ENCODE data around the gene AOAH. TPM values are rescaled to one million over a fixed set of nuclear protein-coding genes. Genes with fewer than 3 reads are reported as not detected.

Gene AOAH
- total RNA-seq, 1 donor from 2014 or later, result not detected

- DNase-seq (ENCODE audit: low read depth in 2 of 2), result no peak
These were observed 90.9 kb downstream of the AOAH start for GRCh38 chr7:36633377-36633776.

DNA sequence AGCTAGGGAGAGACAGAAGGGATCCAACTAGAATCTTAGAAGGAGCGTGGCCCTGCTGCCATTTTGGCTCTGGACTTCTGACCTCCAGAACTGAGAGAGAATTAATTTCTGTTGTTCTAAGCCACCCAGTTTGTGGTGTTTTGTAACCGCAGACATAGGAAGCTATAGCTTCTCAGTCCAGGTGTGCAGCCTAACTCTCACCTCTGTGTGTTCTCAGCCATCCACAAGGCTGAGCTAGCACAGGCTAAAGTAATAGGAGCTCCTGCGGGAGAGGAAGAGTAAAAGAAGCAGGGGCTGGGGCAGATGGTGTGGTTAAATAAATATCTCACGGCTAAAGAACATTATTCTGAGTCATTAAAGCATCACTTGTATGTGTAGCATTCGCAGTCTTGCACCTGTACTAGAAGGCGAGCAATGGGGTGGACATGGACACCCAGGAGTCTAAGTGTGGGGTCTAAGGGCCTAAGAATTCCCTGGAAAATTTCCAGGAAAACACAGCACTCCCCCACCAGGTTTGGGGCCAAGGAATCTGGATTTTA is 94.1 kb downstream of the AOAH start:
- DNase-seq (ENCODE audit: low read depth in 2 of 2), result no peak

DNA sequence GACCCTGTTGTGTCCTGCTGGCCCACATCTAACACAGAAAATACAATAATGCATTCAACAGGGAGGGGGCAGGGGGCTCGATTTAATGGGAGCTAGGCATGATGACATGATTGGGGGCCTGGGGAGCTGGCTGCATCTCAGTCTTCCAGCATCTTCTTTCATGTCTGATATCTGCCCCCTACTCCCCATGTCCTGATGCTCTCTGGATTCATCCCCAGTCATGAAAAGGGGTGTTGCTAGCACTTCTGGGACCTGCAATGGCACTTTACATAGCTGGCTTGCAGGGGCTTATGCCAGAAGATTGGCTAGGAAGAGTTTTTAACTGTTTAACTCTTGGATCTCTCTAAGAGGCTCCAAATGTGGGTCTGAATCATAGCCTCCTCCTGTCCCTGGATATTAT is 94.9 kb downstream of the AOAH start:
- no peak for DNase-seq (ENCODE audit: low read depth in 2 of 2)

DNA sequence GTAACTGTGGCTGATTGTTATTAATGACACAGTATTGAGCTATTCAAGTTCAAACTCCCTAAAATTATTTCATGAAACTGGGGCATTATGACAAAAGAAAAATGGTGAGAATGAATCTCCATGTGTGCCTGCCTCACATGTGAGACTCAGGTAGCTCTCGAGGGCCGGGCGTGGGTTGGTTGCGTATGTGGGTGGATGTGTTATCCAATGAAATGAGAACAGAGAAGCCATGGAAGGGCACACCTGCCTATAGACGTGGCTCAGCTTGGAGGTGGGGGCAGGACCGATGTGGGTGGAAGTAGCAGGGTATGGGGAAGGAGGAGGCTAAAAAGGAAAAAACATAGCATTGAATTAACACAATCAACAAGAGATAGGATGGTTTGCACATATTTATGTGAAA is 96.5 kb downstream of the AOAH start:
- DNase-seq (ENCODE audit: low read depth in 2 of 2), result no peak

GRCh38 chr7:36626111-36626510 is 98.2 kb downstream of the AOAH start:
- no peak for DNase-seq (ENCODE audit: low read depth in 2 of 2)

GRCh38 chr7:36625247-36625646 is 99.0 kb downstream of the AOAH start:
- no peak for DNase-seq (ENCODE audit: low read depth in 2 of 2)

- no peak for DNase-seq (ENCODE audit: low read depth in 2 of 2)
These were observed 101.0 kb downstream of the AOAH start for GRCh38 chr7:36623247-36623646.

- DNase-seq (ENCODE audit: low read depth in 2 of 2), result peak in 1 of 2 donors; percentile 13
These were observed 102.9 kb downstream of the AOAH start for GRCh38 chr7:36621396-36621795.

DNA sequence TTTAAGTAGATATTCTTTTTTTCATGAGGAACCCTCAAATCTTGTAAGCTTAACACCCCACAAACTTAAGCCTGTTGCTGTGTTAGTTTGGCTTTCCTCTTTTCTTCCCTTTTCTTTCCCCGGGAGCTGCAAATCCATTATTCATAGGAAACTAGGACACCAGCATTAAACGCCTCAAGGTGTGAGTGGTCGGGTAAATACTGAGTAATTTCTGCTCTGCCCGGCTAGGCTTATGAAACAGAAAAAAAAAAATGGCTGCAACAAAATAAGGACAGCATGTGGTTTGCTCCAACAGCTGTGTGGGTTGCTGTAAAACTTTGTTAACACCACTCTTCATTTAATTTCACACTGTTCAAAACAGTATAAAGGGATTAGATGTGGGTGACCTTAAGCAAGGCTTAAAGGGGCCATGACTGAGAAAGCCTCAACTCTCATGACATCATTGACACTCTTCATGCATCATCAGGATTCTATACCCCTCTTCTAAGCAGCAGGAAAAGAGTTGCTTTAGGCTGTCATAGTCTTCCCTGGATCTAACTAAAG is 104.1 kb downstream of the AOAH start:
- DNase-seq (ENCODE audit: low read depth in 2 of 2), result no peak

- no peak for DNase-seq (ENCODE audit: low read depth in 2 of 2)
These were observed 106.9 kb downstream of the AOAH start for GRCh38 chr7:36617408-36617807.

GRCh38 chr7:36615852-36616540 is 108.3 kb downstream of the AOAH start:
- no peak for DNase-seq (ENCODE audit: low read depth in 2 of 2)

- no peak for DNase-seq (ENCODE audit: low read depth in 2 of 2)
These were observed 109.3 kb downstream of the AOAH start for GRCh38 chr7:36614959-36615358.

- no peak for DNase-seq (ENCODE audit: low read depth in 2 of 2)
These were observed 111.2 kb downstream of the AOAH start for GRCh38 chr7:36613031-36613614.

DNA sequence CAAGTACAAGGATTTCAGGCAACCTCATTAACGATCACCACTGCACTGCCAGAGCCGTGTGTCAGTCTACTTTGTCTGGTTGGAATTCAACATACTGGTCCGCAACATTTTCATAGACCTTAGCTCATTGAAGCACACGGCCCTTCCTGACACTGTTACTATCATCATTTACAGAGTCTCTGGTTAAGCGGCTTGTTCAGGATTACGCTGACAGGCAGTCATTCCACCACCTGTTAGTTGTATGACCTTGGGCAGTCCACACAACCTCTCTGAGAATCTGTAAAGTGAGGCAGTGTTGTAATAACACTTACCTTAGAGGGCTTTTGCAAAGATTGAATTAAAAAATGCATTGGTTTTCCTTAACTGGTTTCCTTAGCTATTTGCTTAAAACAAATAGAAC is 112.6 kb downstream of the AOAH start:
- DNase-seq (ENCODE audit: low read depth in 2 of 2), result no peak

DNA sequence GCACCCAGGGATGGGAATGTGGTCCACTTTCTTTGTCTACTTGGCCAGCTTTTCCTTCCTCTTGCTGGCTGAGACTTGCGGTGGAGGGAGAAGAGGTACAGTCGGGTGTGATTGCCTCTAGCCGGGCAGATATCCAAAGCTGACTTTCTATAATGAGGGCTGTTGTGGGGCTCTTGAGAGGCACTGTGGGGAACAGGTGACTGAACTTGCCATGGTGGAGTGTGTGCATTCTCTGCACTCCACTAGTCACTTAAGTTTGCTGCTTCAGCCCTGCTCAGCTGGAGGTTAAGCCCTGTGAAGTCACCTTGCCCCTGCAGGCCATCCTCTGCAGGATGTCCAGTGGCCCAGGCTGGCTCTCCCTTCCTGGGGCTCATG is 116.6 kb downstream of the AOAH start:
- no peak for DNase-seq (ENCODE audit: low read depth in 2 of 2)

DNA sequence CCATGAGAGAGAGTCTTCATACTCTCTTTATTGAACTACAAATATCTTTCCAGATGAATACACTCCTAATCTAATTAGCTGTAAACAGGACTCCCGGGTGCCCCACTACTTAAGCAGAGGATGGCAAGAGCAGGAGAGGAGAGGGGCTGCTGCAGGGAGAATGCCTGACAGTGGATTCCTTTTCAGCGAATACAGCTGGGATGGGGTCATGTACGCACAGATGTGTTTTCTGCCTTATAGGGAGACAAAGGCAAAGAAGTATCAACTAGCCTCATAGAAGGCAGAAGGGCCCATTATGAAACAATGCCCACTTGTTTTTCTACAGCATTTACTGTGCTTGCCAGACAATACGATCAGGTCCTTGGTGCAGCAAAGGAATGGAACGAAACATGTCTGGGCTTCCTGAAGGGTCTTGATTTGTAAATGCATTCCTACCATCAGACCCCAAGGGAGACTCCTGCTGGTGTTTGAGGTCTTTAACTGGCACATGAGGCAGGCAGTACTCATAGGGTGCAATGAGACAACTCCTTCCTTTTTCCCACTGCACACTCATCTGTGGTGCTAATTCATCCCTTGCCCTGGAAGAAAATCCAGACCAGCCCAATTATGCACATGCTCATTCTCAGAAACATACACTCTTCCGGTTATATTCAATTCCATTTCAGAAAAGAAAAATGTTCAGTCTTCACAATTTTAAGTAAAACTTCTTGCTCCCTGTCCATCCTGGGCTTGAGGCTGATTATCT is 117.1 kb downstream of the AOAH start:
- no peak for DNase-seq (ENCODE audit: low read depth in 2 of 2)

DNA sequence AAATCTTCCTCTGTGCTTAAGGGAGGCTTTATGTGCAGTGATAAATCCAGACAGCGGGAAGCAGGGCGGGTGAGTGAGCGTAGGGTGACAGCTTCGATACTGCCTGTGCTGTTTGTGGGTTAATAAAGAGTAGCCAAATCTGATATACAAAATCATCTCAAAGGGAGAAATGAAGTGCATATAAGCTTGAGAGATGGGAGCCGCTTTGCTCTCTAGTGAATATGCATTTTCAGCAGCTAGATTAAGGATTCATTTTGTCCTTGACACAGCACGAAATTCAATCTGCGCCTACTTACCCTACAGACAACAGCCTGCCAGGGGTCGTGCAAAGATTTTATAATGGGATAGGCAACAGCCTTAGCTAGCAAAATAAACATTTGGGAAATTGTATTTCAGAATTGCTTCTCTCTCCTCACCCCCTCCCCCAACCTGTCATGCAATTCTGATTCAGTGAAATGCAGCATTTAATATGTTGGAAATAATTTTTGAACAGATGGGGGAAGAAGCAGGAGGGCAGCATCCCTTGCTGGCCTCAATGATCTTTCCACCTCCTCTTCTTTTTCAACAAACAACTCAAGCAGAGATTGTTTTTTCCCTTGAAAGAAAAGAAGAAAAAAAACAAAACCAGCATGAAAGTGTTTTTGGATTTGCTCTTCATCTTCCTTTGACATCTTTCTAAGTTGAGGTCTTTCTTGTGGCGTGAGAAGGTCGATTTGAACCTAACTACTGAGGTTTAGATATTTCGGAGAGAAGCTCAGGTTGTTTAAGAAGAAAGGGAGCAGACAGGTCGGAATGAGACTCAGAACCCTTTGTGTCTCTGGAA is 117.9 kb downstream of the AOAH start:
- DNase-seq (ENCODE audit: low read depth in 2 of 2), result no peak

DNA sequence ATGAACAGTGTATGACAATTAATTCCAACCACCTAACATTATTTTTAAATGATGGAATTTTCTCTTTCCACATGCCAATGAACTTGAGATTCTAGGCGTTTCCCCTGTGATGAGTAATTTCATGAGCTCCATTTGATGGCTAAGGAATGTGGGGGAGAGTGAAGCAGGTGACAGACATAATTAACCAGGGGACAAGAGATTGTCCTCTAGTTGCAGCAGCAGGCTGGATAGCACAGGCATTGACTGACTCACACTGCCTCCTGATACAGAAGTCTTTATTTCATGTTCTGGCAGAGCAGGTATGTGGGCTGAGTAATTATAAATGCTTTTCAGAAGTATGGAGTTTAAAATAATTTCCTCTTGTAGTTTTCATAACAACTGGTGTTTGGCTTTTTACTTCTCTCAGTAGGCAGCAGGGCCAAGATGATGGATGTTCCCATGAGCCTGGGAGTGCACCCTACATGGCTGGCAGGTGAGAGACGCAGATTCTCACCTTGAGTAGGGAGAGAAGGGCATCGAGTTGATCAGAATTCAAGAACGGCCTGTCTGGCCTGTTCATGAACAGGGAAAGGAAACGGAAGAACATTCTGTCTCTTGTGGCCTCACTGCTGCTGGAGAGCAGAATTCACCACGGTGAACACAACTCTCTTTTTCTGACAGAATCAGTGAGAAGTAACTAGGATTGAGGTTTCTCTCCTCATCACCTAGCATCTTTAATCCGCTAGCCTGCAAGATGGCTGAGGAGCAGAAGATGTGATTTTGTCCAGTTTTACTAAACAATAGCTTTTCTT is 118.8 kb downstream of the AOAH start:
- DNase-seq (ENCODE audit: low read depth in 2 of 2), result no peak

DNA sequence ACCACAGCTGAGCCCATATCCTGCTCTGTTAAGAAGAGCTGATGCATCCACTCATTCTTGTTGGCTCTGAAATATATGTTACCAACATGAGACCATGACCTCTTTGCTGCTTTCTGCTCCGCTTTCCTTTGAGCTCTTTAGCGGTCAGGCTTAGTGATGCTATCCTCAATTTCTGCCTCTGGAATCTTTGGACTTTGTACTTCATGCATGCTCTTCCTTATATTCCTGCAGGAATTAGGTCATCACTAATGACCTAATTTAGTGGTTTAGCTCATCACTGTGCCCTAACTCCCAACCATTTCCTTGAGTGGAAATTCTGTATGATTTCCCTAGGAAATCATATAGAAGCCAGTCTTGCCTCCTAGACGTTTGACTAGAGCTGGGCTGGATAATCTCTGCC is 119.5 kb downstream of the AOAH start:
- no peak for DNase-seq (ENCODE audit: low read depth in 2 of 2)
